GM12878 (cell line): Measurements from ENCODE around the gene BLOC1S3.

Experiments used
- CTCF ChIP-seq, 3 experiments: IDR thresholded peaks in 2 of 3; conservative IDR thresholded peaks in 1 of 3; 2 replicates each; pipeline ENCODE4 v1.5.1; 2011; ENCODE audit warnings: low read depth in 3 of 3, low read length in 3 of 3, mild to moderate bottlenecking in 3 of 3, control low read depth in 2 of 3, moderate library complexity in 2 of 3, inconsistent platforms in 1 of 3, mixed read lengths in 1 of 3; ENCODE audit not compliant: control insufficient read depth in 2 of 3, insufficient read depth in 1 of 3; ENCODE audit errors: extremely low read depth in 1 of 3
- REST ChIP-seq: IDR thresholded peaks from 2 replicates; pipeline ENCODE4 v1.6.1; 2012; ENCODE audit warnings: mild to moderate bottlenecking, low read depth, low read length
- ZNF592 ChIP-seq: fragments of 450-650 bp; IDR thresholded peaks from 2 replicates; pipeline ENCODE4 v1.6.1; 2017; ENCODE audit warnings: mild to moderate bottlenecking, moderate library complexity

GRCh38 chr19:45159971-45160324 is 18.6 kb upstream of the BLOC1S3 start:
- TF ChIP-seq REST = no peak
- no peak for TF ChIP-seq CTCF (IDR thresholded peaks at IDR 0.05 in 2 of 3, conservative IDR thresholded peaks at IDR 0.05 in 1 of 3; ENCODE audit: control insufficient read depth in 2 of 3, extremely low read depth in 1 of 3, insufficient read depth in 1 of 3, low read depth in 3 of 3, low read length in 3 of 3)
- TF ChIP-seq ZNF592 = no peak
